Liver (tissue), 3 donors: Measurements from ENCODE around the gene TTYH3.

ENCODE experiments used
- NR2F2 ChIP-seq: IDR thresholded peaks from 2 replicates; pipeline ENCODE4 v1.6.1; 2016; ENCODE audit warnings: antibody characterized with exemption
- TF ChIP-seq, protein P1 (sequence below): IDR thresholded peaks from 2 replicates; pipeline ENCODE4 v1.6.1; 2016; ENCODE audit warnings: antibody characterized with exemption
- TF ChIP-seq, protein P2 (sequence below): fragments of 150-350 bp; IDR thresholded peaks from 2 replicates; pipeline ENCODE4 v1.5.1; 2017; ENCODE audit warnings: improper control_type of control experiment, low read depth, low read length; ENCODE audit not compliant: missing input control
- donor health status: healthy.
- donor health status: healthy.

DNA sequence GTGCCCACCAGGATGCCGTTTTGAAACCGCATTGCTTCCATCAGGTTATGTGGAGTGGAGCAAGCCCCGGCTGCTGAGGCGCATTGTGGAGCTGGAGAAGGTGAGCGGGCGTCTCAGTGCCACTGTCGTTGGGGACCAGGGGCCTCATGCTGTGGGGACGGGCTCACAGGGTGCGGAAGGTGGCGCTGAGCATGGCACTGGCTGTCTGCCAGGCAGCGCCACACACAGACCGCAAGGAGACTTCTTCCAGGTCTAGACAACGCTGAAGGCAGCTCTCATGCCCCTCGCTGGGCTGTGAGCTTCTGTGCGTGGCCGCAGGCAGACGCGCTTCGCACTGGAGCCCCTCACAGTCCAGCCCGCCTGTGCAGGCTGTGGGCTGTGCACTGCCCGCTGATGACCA lies 44.0 kb upstream of the TTYH3 start:
- TF ChIP-seq, protein P1, sequence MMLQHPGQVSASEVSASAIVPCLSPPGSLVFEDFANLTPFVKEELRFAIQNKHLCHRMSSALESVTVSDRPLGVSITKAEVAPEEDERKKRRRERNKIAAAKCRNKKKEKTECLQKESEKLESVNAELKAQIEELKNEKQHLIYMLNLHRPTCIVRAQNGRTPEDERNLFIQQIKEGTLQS = no peak
- TF ChIP-seq, protein P2, sequence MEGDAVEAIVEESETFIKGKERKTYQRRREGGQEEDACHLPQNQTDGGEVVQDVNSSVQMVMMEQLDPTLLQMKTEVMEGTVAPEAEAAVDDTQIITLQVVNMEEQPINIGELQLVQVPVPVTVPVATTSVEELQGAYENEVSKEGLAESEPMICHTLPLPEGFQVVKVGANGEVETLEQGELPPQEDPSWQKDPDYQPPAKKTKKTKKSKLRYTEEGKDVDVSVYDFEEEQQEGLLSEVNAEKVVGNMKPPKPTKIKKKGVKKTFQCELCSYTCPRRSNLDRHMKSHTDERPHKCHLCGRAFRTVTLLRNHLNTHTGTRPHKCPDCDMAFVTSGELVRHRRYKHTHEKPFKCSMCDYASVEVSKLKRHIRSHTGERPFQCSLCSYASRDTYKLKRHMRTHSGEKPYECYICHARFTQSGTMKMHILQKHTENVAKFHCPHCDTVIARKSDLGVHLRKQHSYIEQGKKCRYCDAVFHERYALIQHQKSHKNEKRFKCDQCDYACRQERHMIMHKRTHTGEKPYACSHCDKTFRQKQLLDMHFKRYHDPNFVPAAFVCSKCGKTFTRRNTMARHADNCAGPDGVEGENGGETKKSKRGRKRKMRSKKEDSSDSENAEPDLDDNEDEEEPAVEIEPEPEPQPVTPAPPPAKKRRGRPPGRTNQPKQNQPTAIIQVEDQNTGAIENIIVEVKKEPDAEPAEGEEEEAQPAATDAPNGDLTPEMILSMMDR = no peak
- TF ChIP-seq NR2F2 = no peak
